ENCODE measurements around the gene PALMD.

The PALMD gene

GRCh38 chr1:99704356-99704816, 58.5 kb downstream of the PALMD start:
- H3K4me3 ChIP-seq: no peak overlapping the region
- no peak for DNase-seq (ENCODE audit: low spot score)

GRCh38 chr1:99705385-99705784, 59.5 kb downstream of the PALMD start:
- no peak overlapping the region for H3K4me3 ChIP-seq
- no peak for DNase-seq (ENCODE audit: low spot score)
- no peak overlapping the region for H3K27ac ChIP-seq
- no peak for TF ChIP-seq CTCF (IDR thresholded peaks at IDR 0.05)

More at GRCh38 chr1:99704356-99704816, 58.5 kb downstream of the PALMD start:
- peak overlapping the region in 1 of 2 donors; percentile 16 for H3K27ac ChIP-seq
- TF ChIP-seq CTCF (IDR thresholded peaks at IDR 0.05): no peak

GRCh38 chr1:99707535-99708142, 61.7 kb downstream of the PALMD start:
- DNase-seq (ENCODE audit: low spot score): no peak
- peak; percentile 46 for TF ChIP-seq CTCF (IDR thresholded peaks at IDR 0.05)
- H3K27ac ChIP-seq: no peak overlapping the region

GRCh38 chr1:99710994-99711393, 65.1 kb downstream of the PALMD start:
- H3K27ac ChIP-seq: no peak overlapping the region
- H3K4me3 ChIP-seq: no peak overlapping the region
- DNase-seq (ENCODE audit: low spot score): no peak
- TF ChIP-seq CTCF (IDR thresholded peaks at IDR 0.05): no peak

More at GRCh38 chr1:99707535-99708142, 61.7 kb downstream of the PALMD start:
- H3K4me3 ChIP-seq: no peak overlapping the region

GRCh38 chr1:99713006-99713405, 67.1 kb downstream of the PALMD start:
- Histone ChIP-seq H3K4me3 (no peak overlapping the region), H3K27ac (no peak overlapping the region)
- TF ChIP-seq CTCF (IDR thresholded peaks at IDR 0.05): no peak
- DNase-seq (ENCODE audit: low spot score): no peak

GRCh38 chr1:99717005-99717404, 71.1 kb downstream of the PALMD start:
- Histone ChIP-seq H3K4me3 (no peak overlapping the region), H3K27ac (no peak overlapping the region)
- DNase-seq (ENCODE audit: low spot score): no peak
- no peak for TF ChIP-seq CTCF (IDR thresholded peaks at IDR 0.05)

GRCh38 chr1:99723251-99723650, 77.3 kb downstream of the PALMD start:
- DNase-seq (ENCODE audit: low spot score): no peak
- no peak overlapping the region for H3K4me3 ChIP-seq
- H3K27ac ChIP-seq: no peak overlapping the region
- no peak for TF ChIP-seq CTCF (IDR thresholded peaks at IDR 0.05)

Data from coronary artery (tissue), 2 donors.